GM19351 (cell line): ENCODE data around the gene TMSB4X.
A peak's percentile ranks its signal among the peaks of the same experiment; 100 is the strongest.
"Not testable (repeated sequence)": the region's sequence is repeated elsewhere in the genome, so short reads cannot be mapped to it uniquely, and the experiment has no call there.

Experiments used
- ATAC-seq: cut with Tn5 transposase; IDR thresholded peaks from one replicate; pipeline ENCODE4 v1.9.1; 2021; ENCODE audit warnings: mild to moderate bottlenecking, moderate library complexity; ENCODE audit not compliant: unreplicated experiment

The TMSB4X gene

GRCh38 chrX:12954981-12955380 is 19.9 kb upstream of the TMSB4X start:
- no peak for ATAC-seq

GRCh38 chrX:12955882-12956703 is 18.8 kb upstream of the TMSB4X start:
- ATAC-seq, result peak; percentile 45

- peak; percentile 76 for ATAC-seq
These were observed 18.0 kb upstream of the TMSB4X start for GRCh38 chrX:12956704-12957534.

DNA sequence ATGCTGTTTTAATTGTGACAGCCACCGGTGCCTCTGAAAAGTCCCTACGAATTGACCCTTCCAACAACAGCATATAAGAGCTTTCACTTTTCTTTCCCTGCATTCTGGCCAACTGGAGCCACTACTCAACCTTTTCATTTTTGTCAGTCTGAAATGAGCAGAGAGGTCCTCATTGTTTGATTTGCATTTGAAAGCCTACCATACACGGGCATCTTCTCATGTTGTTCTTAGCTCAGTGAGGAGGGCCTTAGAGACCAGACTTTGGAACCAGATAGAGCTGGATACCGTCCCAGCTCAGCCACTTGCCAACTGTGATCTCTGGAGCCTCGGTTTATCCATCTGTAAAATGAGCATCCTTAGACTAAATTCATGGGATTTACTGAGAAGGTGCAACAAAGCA is 16.9 kb upstream of the TMSB4X start:
- ATAC-seq, result no peak

DNA sequence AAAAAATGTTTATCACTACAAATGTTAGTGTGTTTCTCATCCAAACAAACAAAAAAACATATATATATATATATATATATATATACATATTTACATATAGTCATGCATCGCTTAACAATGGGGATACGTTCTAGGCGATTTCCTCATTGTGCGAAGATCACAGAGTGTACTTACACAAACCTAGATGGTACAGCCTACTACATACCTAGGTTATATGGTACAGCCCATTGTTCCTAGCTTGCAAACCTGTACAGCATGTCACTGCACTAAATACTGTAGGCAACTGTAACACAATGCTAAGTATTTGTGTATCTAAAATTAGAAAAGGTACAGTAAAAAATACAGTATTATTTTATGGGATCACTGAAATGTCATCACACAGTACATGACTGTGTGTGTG is 16.4 kb upstream of the TMSB4X start:
- no peak for ATAC-seq

- no peak for ATAC-seq
These were observed 13.7 kb upstream of the TMSB4X start for GRCh38 chrX:12961196-12961718.

DNA sequence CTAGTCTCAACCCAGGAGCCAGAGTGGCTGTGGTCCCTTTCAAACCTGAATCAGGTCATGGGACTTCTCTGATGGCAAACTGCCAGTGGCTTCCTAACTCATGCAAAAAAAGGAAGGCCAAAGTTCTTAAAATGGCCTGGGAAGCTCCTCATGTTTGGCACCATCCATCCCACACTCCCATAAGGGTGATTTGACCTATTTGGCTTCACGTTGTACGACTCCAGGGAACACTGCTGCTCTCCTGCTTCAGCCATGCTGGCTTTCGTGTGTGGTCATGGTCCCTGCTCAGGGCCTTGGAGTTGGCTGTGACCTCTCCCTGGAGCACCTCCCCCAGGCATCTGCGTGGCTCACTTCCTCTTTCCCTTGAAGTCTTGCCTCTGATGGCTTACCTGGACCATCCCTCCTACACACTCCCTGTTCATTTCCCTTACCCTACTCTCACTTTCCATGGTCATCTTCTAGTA is 12.8 kb upstream of the TMSB4X start:
- ATAC-seq, result peak; percentile 50

GRCh38 chrX:12963210-12963850 is 11.6 kb upstream of the TMSB4X start:
- not testable (repeated sequence) for ATAC-seq

DNA sequence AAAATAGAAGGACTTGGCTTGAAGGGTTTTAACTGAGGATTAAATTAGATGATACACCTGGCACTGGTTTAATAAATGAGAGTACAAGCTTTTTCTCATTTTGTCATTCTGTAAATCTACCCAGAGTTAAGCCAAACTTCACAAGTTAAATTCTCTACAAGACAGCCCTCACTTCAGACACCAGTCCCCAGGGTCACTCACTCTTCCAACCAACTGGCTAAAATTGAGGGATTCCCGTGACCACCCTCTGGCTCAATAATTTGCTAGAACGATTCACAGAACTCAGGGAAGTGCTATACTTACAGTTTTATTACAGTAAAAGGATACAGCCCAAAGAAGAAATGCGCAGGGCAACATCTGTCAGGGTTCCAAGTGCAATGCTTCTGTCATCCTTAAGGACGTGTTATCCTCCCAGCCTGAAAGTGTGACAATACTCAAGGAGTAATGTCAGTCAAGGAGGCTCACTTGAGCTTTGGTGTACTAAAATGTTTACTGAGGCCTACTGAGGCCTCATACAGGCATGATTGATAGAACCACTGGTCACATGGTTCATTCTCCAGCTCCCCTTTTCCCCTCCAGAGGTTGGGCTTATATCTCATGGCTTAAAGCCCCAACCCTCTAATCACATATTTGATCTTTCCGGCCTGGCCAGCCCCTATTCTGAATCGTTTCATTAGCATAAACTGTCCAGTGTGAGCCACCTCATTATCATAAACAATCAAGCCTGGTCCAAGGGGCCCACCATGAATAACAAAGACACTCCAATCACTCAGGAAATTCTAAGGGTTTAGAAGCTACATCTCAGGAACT is 9.6 kb upstream of the TMSB4X start:
- ATAC-seq, result no peak

GRCh38 chrX:12966151-12966550 is 8.8 kb upstream of the TMSB4X start:
- no peak for ATAC-seq

GRCh38 chrX:12967711-12968465 is 7.0 kb upstream of the TMSB4X start:
- ATAC-seq, result no peak

GRCh38 chrX:12970691-12971202 is 4.2 kb upstream of the TMSB4X start:
- no peak for ATAC-seq

GRCh38 chrX:12971282-12972003 is 3.5 kb upstream of the TMSB4X start:
- no peak for ATAC-seq

GRCh38 chrX:12972243-12972642 is 2.7 kb upstream of the TMSB4X start:
- no peak for ATAC-seq

DNA sequence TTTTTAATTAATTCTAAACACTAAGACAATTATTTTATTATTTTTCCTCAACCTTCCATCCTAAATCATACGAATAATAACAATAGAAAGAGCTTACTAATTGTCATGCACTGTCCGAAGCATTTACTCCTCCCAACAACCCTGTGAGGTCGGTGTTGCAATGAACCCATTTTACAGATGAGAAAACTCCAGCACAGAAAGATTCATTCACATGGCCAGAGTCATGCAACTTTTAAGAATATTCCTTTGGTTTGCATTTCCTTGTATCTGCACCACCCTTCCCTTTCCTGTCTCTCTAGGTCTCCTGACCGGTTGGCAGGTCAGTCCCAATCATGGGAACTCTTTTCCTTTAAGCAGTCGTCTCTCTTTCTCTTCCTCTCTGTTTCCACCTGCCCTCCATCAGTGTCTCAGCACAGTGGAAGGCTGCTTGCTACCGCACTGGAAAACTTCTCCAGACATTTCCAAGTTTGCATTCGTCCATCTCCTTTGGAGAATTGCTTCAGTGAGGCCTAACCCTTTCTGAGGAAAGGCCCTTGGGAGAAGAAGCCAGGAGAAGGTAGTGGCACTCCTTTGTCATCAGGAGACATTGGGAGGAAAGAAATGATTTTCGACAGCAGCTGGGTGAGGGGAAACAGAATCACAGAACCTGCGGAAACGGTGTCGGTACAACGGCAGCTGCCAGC is 1.9 kb upstream of the TMSB4X start:
- no peak for ATAC-seq

- no peak for ATAC-seq
These were observed 1.2 kb upstream of the TMSB4X start for GRCh38 chrX:12973561-12974304.

GRCh38 chrX:12974305-12974795 is 560 bp upstream of the TMSB4X start:
- ATAC-seq, result no peak

GRCh38 chrX:12975670-12975965 is 708 bp downstream of the TMSB4X start:
- no peak for ATAC-seq
